NT2/D1 (cell line): ENCODE measurements around the gene AKAP6.

Experiments
- DNase-seq: peaks from one replicate; pipeline ENCODE4 v3.0.0-alpha.2; 2011; ENCODE audit warnings: low read depth, low spot score
- H3K27me3 ChIP-seq: 2 replicates; pipeline ENCODE4 v1.6.0; 2011; ENCODE audit warnings: mild to moderate bottlenecking; ENCODE audit not compliant: insufficient read length, insufficient read depth
- H3K36me3 ChIP-seq: 2 replicates; pipeline ENCODE4 v1.6.1; 2011; ENCODE audit warnings: mild to moderate bottlenecking, low read length, mixed read lengths; ENCODE audit not compliant: insufficient read depth, insufficient read length
- H3K4me1 ChIP-seq: 2 replicates; pipeline ENCODE4 v1.5.1; 2011; ENCODE audit not compliant: insufficient read depth, insufficient read length
- H3K4me3 ChIP-seq: 2 replicates; pipeline ENCODE4 v1.5.1; 2011; ENCODE audit warnings: low read depth; ENCODE audit not compliant: insufficient read length
- H3K9ac ChIP-seq: 2 replicates; pipeline ENCODE4 v1.6.0; 2011; ENCODE audit warnings: low read depth; ENCODE audit not compliant: insufficient read length
- H3K9me3 ChIP-seq: 2 replicates; pipeline ENCODE4 v1.5.1; 2011; ENCODE audit warnings: mild to moderate bottlenecking, low read length; ENCODE audit not compliant: insufficient read depth
- SUZ12 ChIP-seq: IDR thresholded peaks from 2 replicates; pipeline ENCODE4 v1.6.1; 2011; ENCODE audit not compliant: insufficient read length, insufficient read depth; ENCODE audit errors: extremely low read depth
- YY1 ChIP-seq: IDR thresholded peaks from 2 replicates; pipeline ENCODE4 v1.6.1; 2011; ENCODE audit not compliant: insufficient read length, insufficient read depth
- ZNF274 ChIP-seq: IDR thresholded peaks from 2 replicates; pipeline ENCODE4 v1.6.1; 2011; ENCODE audit warnings: mild to moderate bottlenecking, low read depth, low read length

Gene AKAP6

DNA sequence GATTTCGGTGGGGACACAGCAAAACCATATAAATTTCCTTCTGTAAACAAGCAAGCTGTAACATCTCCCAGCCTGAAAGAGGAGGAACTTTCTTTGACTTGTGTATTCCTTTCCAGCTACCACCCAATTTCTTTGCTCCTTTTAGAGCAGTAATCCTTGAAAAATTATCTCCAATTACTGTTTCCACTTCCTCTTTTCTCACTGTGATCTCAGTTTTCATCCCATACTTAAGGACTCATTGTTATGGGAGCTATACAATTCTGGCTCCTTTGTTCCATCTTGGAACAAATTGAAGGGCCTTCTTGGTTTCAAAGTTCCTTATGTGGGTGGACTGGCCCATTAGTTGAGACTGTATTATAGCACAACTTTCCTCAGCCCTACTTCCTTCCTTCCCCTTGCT, 152.6 kb downstream of the AKAP6 start:
- H3K4me3 ChIP-seq = no peak overlapping the region

DNA sequence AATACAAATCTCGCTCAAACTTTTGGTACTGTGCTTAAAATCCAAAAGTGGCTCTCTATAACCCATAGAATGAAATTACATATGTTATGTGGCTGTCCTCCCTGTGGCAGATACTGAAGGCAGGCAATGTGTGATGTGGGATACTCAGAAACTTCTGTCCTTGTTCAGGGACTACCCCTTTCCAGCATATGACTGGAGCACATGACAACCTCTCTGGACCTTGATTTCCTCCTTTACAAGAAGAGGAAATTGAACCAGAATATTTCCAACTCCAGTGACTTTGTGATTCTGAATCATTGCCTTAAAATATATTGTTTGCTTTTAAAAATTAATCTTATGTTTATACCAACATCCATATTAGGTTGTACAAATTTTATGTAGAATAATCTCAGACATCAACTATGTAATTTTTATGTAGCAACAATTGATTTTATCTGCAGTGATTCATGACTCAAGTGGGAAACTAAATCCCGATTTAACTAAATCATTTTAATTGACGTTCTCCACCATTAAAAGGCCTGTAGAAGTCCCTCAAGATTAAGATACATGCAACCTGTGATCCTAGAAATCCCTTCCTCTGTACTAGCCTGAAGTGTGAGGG, 162.4 kb downstream of the AKAP6 start:
- Histone ChIP-seq H3K36me3 (no peaks in the 10 kb centered on the region), H3K4me1 (no peaks in the 10 kb centered on the region), H3K9ac (no peak overlapping the region), H3K9me3 (no peaks in the 10 kb centered on the region), H3K4me3 (no peak overlapping the region), H3K27me3 (no peaks in the 10 kb centered on the region)
- no peak for DNase-seq
- TF ChIP-seq ZNF274 (no peak), YY1 (no peak), SUZ12 (no peak)

More for the DNA sequence above, 152.6 kb downstream of the AKAP6 start:
- TF ChIP-seq SUZ12 = no peak
- no peak for TF ChIP-seq ZNF274
- no peak for TF ChIP-seq YY1
- no peak for DNase-seq
- no peaks in the 10 kb centered on the region for H3K27me3 ChIP-seq
- H3K9me3 ChIP-seq = no peaks in the 10 kb centered on the region
- no peaks in the 10 kb centered on the region for H3K4me1 ChIP-seq
- no peak overlapping the region for H3K9ac ChIP-seq
- H3K36me3 ChIP-seq = no peaks in the 10 kb centered on the region

GRCh38 chr14:32492457-32492856, 163.4 kb downstream of the AKAP6 start:
- Histone ChIP-seq H3K4me1 (no peaks in the 10 kb centered on the region), H3K27me3 (no peaks in the 10 kb centered on the region), H3K9me3 (no peaks in the 10 kb centered on the region), H3K36me3 (no peaks in the 10 kb centered on the region), H3K9ac (no peak overlapping the region), H3K4me3 (no peak overlapping the region)
- DNase-seq = no peak
- TF ChIP-seq YY1 = no peak
- no peak for TF ChIP-seq SUZ12
- no peak for TF ChIP-seq ZNF274

DNA sequence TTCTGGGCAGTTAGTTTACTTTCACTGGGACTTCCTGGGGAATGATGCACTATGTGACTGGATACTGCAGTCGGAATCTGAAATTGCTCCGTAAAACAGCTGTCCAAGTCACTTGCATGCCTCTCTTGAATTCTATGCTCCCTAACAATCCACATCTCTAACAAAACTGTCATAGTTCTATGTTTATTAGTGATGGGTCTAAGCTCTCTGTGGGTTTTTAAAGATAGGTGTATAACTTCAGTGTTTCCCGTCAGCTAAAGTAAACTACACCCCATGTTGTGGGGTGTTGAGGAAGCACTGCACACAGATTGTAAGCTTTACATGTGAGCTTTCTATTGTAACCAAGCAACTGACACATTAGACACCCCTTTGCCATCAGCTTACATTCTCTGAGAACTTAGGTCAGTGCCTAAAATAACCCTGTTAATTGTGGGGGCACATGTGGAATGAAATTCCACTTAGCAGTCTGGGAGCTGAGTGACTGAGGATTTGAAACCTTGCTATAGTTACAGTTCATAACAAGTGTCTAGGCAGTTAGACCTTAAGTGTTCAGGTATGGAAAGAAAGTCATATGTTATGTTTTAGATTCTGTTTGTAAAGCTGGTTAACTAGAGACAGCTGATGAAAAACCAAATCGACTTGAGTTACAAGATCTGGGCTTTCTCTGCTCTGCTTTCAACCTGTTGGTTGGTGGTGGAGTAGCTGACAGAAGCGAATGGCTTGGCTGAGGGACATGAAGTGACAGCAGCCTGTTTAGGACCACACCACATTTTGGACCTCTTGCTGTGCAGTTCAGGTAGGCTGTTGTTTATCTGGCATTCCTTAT, 165.7 kb downstream of the AKAP6 start:
- no peaks in the 10 kb centered on the region for H3K27me3 ChIP-seq
- no peak for DNase-seq
- H3K9me3 ChIP-seq = no peaks in the 10 kb centered on the region
- no peaks in the 10 kb centered on the region for H3K4me1 ChIP-seq
- H3K9ac ChIP-seq = no peak overlapping the region
- no peak for TF ChIP-seq YY1
- no peak for TF ChIP-seq ZNF274
- TF ChIP-seq SUZ12 = no peak
- H3K36me3 ChIP-seq = no peaks in the 10 kb centered on the region
- H3K4me3 ChIP-seq = no peak overlapping the region

DNA sequence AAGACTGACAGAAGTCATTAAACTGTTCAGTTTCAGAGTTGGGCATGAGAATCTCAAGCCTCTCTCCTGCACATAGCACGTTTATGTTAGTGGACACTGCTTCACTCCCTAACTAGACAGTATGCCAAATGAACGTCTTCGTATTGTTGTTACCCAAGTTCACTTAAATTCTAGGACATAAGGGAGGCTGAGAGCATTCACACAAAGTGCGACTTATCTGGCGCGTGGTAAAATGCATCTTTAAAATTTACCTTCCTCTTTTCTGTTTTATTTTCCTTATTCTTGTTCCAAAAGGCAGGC, 166.3 kb downstream of the AKAP6 start:
- no peaks in the 10 kb centered on the region for H3K4me1 ChIP-seq
- no peak for TF ChIP-seq ZNF274
- no peak for TF ChIP-seq YY1
- TF ChIP-seq SUZ12 = no peak
- no peak overlapping the region for H3K9ac ChIP-seq
- DNase-seq = no peak
- no peaks in the 10 kb centered on the region for H3K36me3 ChIP-seq
- H3K4me3 ChIP-seq = no peak overlapping the region
- no peaks in the 10 kb centered on the region for H3K9me3 ChIP-seq
- no peaks in the 10 kb centered on the region for H3K27me3 ChIP-seq

DNA sequence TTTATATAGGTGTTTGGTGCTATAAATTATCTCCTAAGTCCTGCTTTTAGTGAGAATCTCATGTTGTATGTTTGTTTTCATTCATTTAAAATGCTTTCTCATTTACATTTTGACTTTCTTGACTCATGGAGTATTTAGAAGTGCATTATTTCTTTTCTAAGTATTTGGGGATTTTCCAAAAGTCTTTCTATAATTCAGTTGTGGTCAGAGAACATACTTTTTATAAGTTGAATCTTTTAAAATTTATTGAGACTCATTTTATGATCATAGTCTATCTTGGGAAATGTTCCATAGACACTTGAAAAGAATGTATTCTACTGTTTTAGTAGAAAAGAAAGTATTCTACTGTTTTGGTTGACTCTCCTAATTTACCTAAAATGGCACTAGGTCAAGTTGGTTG, 168.2 kb downstream of the AKAP6 start:
- Histone ChIP-seq H3K27me3 (no peaks in the 10 kb centered on the region), H3K9ac (no peak overlapping the region), H3K36me3 (no peaks in the 10 kb centered on the region), H3K4me1 (no peaks in the 10 kb centered on the region), H3K4me3 (no peak overlapping the region), H3K9me3 (no peaks in the 10 kb centered on the region)
- DNase-seq = no peak
- TF ChIP-seq YY1 (no peak), SUZ12 (no peak), ZNF274 (no peak)

DNA sequence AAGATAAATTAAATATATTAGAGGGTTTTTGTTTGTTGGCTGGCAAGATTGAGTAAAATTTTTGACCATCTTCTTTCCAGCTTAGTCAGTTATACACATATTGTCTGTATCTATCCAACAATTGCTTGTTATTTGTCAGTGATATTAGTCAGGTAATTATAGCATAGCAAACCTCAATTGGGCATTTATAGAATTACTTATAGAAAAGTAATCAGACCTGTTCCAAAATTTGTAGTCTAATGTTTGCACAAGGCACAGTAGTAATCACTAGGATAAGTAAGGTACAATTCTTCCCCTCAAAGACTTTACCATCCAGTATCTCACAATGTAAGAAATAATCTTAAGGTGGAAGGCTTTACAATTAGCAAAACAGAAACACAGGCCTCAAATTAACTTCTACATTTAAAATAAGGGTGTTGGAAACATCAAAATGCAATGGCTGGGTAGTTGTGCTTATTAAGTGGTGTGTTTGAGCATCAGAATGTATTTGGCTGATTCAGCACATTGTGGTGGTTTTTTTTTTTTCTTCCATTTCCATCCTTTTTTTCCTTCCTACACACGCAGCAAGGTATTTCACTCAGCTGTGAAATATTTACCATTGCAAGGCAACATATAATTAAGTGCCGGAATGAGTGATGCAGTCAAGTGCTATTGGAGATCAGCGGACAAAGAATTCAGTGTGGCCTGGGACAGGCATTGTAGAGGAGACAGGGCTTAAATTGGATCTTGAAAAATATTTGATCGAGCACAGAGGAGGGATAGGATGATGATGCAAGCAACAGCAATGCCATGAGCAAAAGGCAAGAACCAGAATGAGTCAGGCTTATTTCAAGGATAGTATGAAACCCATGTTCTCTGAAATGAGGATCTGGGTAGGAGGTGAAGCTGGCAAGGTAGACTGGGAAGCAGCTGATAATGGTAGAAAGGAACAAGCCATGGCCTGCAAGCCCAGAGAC, 178.2 kb downstream of the AKAP6 start:
- Histone ChIP-seq H3K9me3 (no peaks in the 10 kb centered on the region), H3K27me3 (no peaks in the 10 kb centered on the region), H3K36me3 (no peaks in the 10 kb centered on the region), H3K4me3 (no peak overlapping the region), H3K9ac (no peak overlapping the region), H3K4me1 (no peaks in the 10 kb centered on the region)
- no peak for DNase-seq
- TF ChIP-seq ZNF274 = no peak
- TF ChIP-seq SUZ12 = no peak
- no peak for TF ChIP-seq YY1
